Esophagus muscularis mucosa (tissue), 4 donors: ENCODE measurements around the gene PPP2R3C. TPM values are rescaled to one million over a fixed set of nuclear protein-coding genes. Genes with fewer than 3 reads are reported as not detected.

Experiments
- DNase-seq: peaks from one replicate; pipeline ENCODE4 v3.0.0-alpha.2; 2017; ENCODE audit errors: extremely low spot score
- H3K27ac ChIP-seq, 4 donors: fragments of 200-600 bp; sonication (generic); replicated peaks in 1 of 4; 1 replicate in 3 of 4; 2 replicates in 1 of 4; pipeline ENCODE4 v1.5.1; 2016 to 2019; ENCODE audit warnings: mild to moderate bottlenecking in 1 of 4
- H3K27me3 ChIP-seq, 4 donors: fragments of 200-600 bp; sonication (generic); one replicate each; pipeline versions ENCODE4 v1.5.1 to v1.6.0; 2016 to 2019
- H3K36me3 ChIP-seq, 4 donors: fragments of 200-600 bp; sonication (generic); one replicate each; pipeline ENCODE4 v1.5.1; 2016 to 2019
- H3K4me1 ChIP-seq, 4 donors: fragments of 200-600 bp; sonication (generic); one replicate each; pipeline ENCODE4 v1.5.1; 2016 to 2019
- H3K4me3 ChIP-seq, 4 donors: fragments of 200-600 bp; sonication (generic); 1 replicate in 2 of 4; 2 replicates in 2 of 4; pipeline ENCODE4 v1.5.1; 2016 to 2019; ENCODE audit warnings: mild to moderate bottlenecking in 4 of 4, moderate library complexity in 1 of 4
- H3K9me3 ChIP-seq, 4 donors: fragments of 200-600 bp; sonication (generic); 1 replicate in 3 of 4; 2 replicates in 1 of 4; pipeline ENCODE4 v1.5.1; 2016 to 2019
- EP300 ChIP-seq: sonication (generic); formaldehyde crosslinking; IDR thresholded peaks from one replicate; pipeline ENCODE4 v1.6.1; 2017; ENCODE audit warnings: antibody characterized with exemption
- POLR2A ChIP-seq: fragments of 450-650 bp; IDR thresholded peaks from one replicate; pipeline ENCODE4 v1.6.1; 2017; ENCODE audit warnings: antibody characterized with exemption, moderate library complexity, mild to moderate bottlenecking, low read depth
- POLR2AphosphoS5 ChIP-seq, 2 donors: sonication (generic); formaldehyde crosslinking; IDR thresholded peaks; one replicate each; pipeline ENCODE4 v1.6.1; 2017; ENCODE audit warnings: antibody characterized with exemption in 2 of 2
- WGBS: methylation state at CpG from one replicate; pipeline ENCODE4 v1.1.5; 2018; 5-methylcytosine and 5-hydroxymethylcytosine counted together
- intact Hi-C: fragments of 100-400 bp; cut with DNase I; formaldehyde crosslinking; loops from one replicate; pipeline ENCODE4 v1.15.1; 2023
- total RNA-seq, 4 donors: library from RNA; depleted of rRNA; stranded (reverse); fragments of >200 nt; gene quantifications; one replicate each; pipeline versions ENCODE4 v1.1.0 to v1.2.1, GENCODE V29; 2016
- TF ChIP-seq, protein P1 (sequence below), 3 experiments: fragments of 200-600 bp in 2 of 3; fragments of 450-650 bp in 1 of 3; sonication (generic) in 2 of 3; IDR thresholded peaks; one replicate each; pipeline ENCODE4 v1.5.1; 2017 to 2019; ENCODE audit warnings: antibody characterized with exemption in 3 of 3, mild to moderate bottlenecking in 2 of 3, moderate library complexity in 1 of 3

PPP2R3C gene
- total RNA-seq = 10 to 100 TPM; 29.5 to 48.6 (median 36.8) TPM

DNA sequence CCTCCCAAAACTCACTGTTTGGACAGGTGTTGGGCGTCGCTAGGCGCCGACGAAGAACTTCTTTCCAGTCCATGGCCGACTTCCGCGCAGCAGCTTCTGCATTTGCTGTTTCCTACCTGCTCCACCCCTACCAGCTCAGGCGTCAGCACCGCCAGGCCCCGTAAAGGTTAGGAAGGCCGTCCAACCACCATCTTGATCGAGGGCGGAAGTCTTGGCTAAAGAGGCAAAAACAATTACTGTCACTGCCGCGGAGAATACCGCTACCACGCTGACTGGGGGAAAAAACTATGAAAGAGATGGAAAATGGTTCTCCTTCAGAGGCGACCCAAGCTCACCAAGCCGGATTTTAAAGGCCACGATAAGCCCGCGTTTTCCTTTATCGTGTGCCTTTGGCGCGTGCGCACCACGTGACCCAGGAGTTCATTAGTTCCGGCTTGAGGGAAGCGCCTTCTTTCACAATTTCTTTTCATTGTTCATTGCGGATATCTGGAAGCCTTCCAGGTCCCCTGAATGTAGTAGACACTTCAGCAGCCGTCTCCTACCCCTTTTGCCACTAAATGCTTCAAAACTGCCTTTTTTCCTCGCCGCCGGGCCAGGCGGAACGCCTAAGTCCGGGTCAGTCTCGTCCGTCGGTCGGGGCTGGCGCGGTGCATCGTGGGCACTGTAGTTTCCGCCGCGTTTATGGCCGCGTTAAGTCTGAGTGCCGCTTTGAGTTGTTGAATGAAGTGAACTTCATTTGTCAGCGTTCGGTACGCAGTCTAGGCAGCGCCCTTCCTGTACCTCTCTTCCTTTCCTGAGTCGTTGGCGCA is at the start of gene PPP2R3C, which contains the start of gene PRORP:
TSS of gene PPP2R3C (minus strand) at position 104 of the 809 bp plus-strand sequence. CDS start at position 73, 31 bp downstream.
TSS of gene PRORP (plus strand) at position 666 of the 809 bp plus-strand sequence. CDS start 694 bp downstream, outside the sequence.
- H3K4me1 ChIP-seq = peaks cover 17 to 64% (median 47%) of the 10 kb centered on the region in 4 donors
- WGBS = under 1% methylated on average over 45 of the region's 57 CpGs
- intact Hi-C loops = loop anchor here (5.0 kb wide), 2 partner anchors 70 to 140 kb away; partner anchors contain the start of gene SRP54
- peaks cover 0 to 4% (median 0%) of the 10 kb centered on the region in 4 donors for H3K36me3 ChIP-seq
- H3K4me3 ChIP-seq = peak within 1 kb of the TSS; percentile 69 to 78 (median 71)
- peak within 1 kb of the TSS; percentile 90 to 95 (median 95) for H3K27ac ChIP-seq
- DNase-seq = peak; percentile 98
- no peaks in the 10 kb centered on the region for H3K27me3 ChIP-seq
- H3K9me3 ChIP-seq = no peaks in the 10 kb centered on the region
- TF ChIP-seq, protein P1, sequence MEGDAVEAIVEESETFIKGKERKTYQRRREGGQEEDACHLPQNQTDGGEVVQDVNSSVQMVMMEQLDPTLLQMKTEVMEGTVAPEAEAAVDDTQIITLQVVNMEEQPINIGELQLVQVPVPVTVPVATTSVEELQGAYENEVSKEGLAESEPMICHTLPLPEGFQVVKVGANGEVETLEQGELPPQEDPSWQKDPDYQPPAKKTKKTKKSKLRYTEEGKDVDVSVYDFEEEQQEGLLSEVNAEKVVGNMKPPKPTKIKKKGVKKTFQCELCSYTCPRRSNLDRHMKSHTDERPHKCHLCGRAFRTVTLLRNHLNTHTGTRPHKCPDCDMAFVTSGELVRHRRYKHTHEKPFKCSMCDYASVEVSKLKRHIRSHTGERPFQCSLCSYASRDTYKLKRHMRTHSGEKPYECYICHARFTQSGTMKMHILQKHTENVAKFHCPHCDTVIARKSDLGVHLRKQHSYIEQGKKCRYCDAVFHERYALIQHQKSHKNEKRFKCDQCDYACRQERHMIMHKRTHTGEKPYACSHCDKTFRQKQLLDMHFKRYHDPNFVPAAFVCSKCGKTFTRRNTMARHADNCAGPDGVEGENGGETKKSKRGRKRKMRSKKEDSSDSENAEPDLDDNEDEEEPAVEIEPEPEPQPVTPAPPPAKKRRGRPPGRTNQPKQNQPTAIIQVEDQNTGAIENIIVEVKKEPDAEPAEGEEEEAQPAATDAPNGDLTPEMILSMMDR (IDR thresholded peaks at IDR 0.05) = no peak
- TF ChIP-seq POLR2AphosphoS5 (IDR thresholded peaks at IDR 0.05) (peak; percentile 75 to 88), EP300 (peak; percentile 49)

DNA sequence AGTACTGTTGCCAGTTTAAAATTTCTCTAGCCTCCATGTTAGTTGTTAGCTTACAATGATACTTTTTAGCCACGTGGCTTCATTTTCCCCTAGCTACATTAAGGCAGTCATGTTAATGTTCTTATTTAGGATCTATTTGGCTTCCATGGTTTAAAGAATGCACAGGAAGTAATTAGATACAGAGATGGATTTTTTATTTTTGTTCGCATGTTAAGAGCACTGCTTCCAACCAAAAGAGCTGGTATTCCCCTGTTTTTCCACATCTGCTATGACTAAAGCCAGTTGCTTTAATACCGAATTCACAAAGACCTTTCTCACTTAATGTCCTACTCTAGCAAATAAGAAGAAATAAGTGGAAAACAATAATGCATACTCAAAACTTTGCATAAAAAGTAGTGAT is 45.7 kb upstream of the PPP2R3C start:
- TF ChIP-seq POLR2A = no peak
- TF ChIP-seq EP300 = no peak
- TF ChIP-seq, protein P1 (IDR thresholded peaks at IDR 0.05) = no peak
- TF ChIP-seq POLR2AphosphoS5 (IDR thresholded peaks at IDR 0.05) = no peak
- intact Hi-C loops = no loop called here
- 88% methylated on average over 3 of the region's 3 CpGs for WGBS

DNA sequence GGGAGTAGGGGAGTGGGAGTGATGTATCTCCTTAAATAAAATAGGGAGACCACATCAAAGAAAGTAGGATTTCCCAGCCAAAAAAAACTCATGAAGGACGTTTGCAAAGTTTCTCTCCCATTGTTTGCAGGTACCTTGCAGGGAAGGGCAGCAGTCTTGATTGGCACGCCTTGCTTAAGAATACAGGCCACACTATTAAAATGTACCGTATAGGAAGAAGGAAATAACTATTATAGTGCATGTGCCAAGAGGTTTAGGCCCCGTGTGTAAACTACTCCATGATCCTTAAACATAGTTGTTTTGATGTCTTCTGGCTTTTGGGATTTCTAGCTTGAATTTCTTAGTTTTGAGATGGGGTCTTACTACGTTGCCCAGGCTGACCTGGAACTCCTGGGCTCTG is 43.1 kb upstream of the PPP2R3C start:
- TF ChIP-seq POLR2A = no peak
- TF ChIP-seq POLR2AphosphoS5 (IDR thresholded peaks at IDR 0.05) = no peak
- no peak for TF ChIP-seq EP300
- TF ChIP-seq, protein P1 (IDR thresholded peaks at IDR 0.05) = no peak
- H3K4me3 ChIP-seq = no peak overlapping the region
- no peak for DNase-seq
- H3K36me3 ChIP-seq = peaks cover 0 to 4% (median 0%) of the 10 kb centered on the region in 4 donors
- H3K4me1 ChIP-seq = peaks cover 0 to under 1% (median 0%) of the 10 kb centered on the region in 4 donors
- intact Hi-C loops = no loop called here
- no peaks in the 10 kb centered on the region for H3K9me3 ChIP-seq
- no peaks in the 10 kb centered on the region for H3K27me3 ChIP-seq
- H3K27ac ChIP-seq = no peak overlapping the region
- WGBS = 85% methylated on average over 5 of the region's 5 CpGs

More for the DNA sequence above, 45.7 kb upstream of the PPP2R3C start:
- Histone ChIP-seq H3K9me3 (no peaks in the 10 kb centered on the region), H3K36me3 (peaks cover 0 to 4% (median 1%) of the 10 kb centered on the region in 4 donors), H3K27me3 (no peaks in the 10 kb centered on the region), H3K4me1 (no peaks in the 10 kb centered on the region), H3K4me3 (no peak overlapping the region), H3K27ac (no peak overlapping the region)
- DNase-seq = no peak

DNA sequence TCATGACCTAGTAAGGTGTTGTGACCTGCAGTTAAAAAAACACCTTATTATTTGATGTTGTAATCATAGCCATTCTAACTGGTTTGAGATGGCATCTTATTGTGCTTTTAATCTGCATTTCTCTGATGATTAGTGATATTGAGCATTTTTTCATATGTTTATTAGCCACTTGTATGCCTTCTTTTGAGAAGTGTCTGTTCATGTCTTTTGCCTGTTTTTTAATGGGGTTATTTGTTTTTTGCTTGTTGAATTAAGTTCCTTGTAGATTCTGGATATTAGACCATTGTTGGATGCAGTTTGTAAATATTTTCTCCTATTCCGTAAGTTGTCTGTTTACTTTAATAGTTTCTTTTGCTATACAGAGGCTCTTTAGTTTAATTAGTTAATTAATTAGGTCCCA is 41.6 kb upstream of the PPP2R3C start:
- intact Hi-C loops = no loop called here
- no peak overlapping the region for H3K27ac ChIP-seq
- H3K4me1 ChIP-seq = peaks cover 0 to 6% (median 0%) of the 10 kb centered on the region in 4 donors
- no peaks in the 10 kb centered on the region for H3K9me3 ChIP-seq
- DNase-seq = no peak
- H3K4me3 ChIP-seq = no peak overlapping the region
- H3K36me3 ChIP-seq = peaks cover 0 to 11% (median 2%) of the 10 kb centered on the region in 4 donors
- 100% methylated on average over 1 of the region's 1 CpG for WGBS
- TF ChIP-seq POLR2A (no peak), EP300 (no peak)
- H3K27me3 ChIP-seq = no peaks in the 10 kb centered on the region

DNA sequence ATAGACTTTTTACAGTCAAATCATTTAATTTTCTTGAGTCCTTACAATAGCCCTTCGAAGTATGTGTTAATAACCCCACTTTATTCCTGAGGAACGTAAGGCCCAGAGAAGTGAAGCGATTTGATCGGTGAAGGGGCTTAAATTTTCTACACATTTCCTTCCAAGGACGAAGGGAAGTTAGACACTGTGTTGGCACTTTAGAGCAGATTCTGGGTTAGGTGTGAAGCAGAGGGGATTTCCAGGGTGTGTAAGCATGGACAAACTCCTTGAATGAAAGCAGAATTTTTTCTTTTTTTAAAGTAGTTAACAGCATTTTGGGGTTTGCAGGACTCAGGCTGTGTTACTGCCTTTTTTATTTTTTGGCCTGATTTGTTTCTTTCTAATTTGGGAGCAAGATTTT is 39.4 kb upstream of the PPP2R3C start:
- H3K36me3 ChIP-seq = peaks cover 0 to 11% (median 2%) of the 10 kb centered on the region in 4 donors
- H3K27me3 ChIP-seq = no peaks in the 10 kb centered on the region
- no peak for TF ChIP-seq POLR2A
- no peak for TF ChIP-seq EP300
- TF ChIP-seq POLR2AphosphoS5 (IDR thresholded peaks at IDR 0.05) = no peak
- TF ChIP-seq, protein P1 (IDR thresholded peaks at IDR 0.05) = no peak
- WGBS = 83% methylated on average over 5 of the region's 5 CpGs
- H3K4me3 ChIP-seq = no peak overlapping the region
- no peak overlapping the region for H3K27ac ChIP-seq
- DNase-seq = no peak
- intact Hi-C loops = no loop called here
- H3K4me1 ChIP-seq = peaks cover under 1 to 10% (median 3%) of the 10 kb centered on the region in 4 donors
- H3K9me3 ChIP-seq = no peaks in the 10 kb centered on the region
